Upper lobe of left lung (tissue), 6 donors: ENCODE data around the gene CFAP68. TPM values are rescaled to one million over a fixed set of nuclear protein-coding genes. Genes with fewer than 3 reads are reported as not detected.
A peak's percentile ranks its signal among the peaks of the same experiment; 100 is the strongest.
"Not testable (repeated sequence)": the region's sequence is repeated elsewhere in the genome, so short reads cannot be mapped to it uniquely, and the experiment has no call there.

Source experiments
- ATAC-seq, 2 donors: fragments of 200-7000 bp; cut with Tn5 transposase; one replicate each; pipeline ENCODE4 v1.9.1; 2022; ENCODE audit warnings: mild to moderate bottlenecking in 2 of 2, moderate library complexity in 2 of 2; ENCODE audit not compliant: low FRiP score in 2 of 2
- DNase-seq, 2 donors: peaks; one replicate each; pipeline ENCODE4 v3.0.0-alpha.2; 2019 to 2020
- H3K27ac ChIP-seq, 4 donors: fragments of 200-600 bp; sonication (generic); one replicate each; pipeline ENCODE4 v1.5.1; 2016 to 2019
- H3K27me3 ChIP-seq, 4 donors: fragments of 200-600 bp; sonication (generic); one replicate each; pipeline ENCODE4 v1.5.1; 2017 to 2019
- H3K36me3 ChIP-seq, 4 donors: fragments of 200-600 bp; sonication (generic); one replicate each; pipeline ENCODE4 v1.5.1; 2016 to 2019
- H3K4me1 ChIP-seq, 4 donors: fragments of 200-600 bp; sonication (generic); one replicate each; pipeline ENCODE4 v1.5.1; 2018 to 2019
- H3K4me3 ChIP-seq, 4 donors: fragments of 200-600 bp; sonication (generic); one replicate each; pipeline ENCODE4 v1.5.1; 2017 to 2019; ENCODE audit warnings: mild to moderate bottlenecking in 2 of 4, moderate library complexity in 1 of 4
- H3K9me3 ChIP-seq, 4 donors: fragments of 200-600 bp; sonication (generic); one replicate each; pipeline ENCODE4 v1.5.1; 2018 to 2019
- CTCF ChIP-seq, 6 experiments: fragments of 450-650 bp in 4 of 6; fragments of 200-600 bp in 2 of 6; sonication (generic) in 2 of 6; IDR thresholded peaks; one replicate each; pipeline ENCODE4 v1.5.1; 2016 to 2019; ENCODE audit warnings: antibody characterized with exemption in 6 of 6
- EP300 ChIP-seq, 4 donors: sonication (generic); formaldehyde crosslinking; IDR thresholded peaks; one replicate each; pipeline ENCODE4 v1.5.1; 2017; ENCODE audit warnings: antibody characterized with exemption in 4 of 4, control low read depth in 2 of 4
- POLR2A ChIP-seq, 4 donors: fragments of 450-650 bp; IDR thresholded peaks; one replicate each; pipeline ENCODE4 v1.5.1; 2016 to 2017; ENCODE audit warnings: antibody characterized with exemption in 4 of 4, mild to moderate bottlenecking in 2 of 4
- POLR2AphosphoS5 ChIP-seq, 2 donors: sonication (generic); formaldehyde crosslinking; IDR thresholded peaks; one replicate each; pipeline ENCODE4 v1.5.1; 2017; ENCODE audit warnings: antibody characterized with exemption in 2 of 2
- WGBS, 2 donors: methylation state at CpG; one replicate each; pipeline ENCODE4 v1.1.5; 2017 to 2018; 5-methylcytosine and 5-hydroxymethylcytosine counted together
- small RNA-seq, 4 donors: library from RNA; depleted of rRNA; stranded (forward); fragments of <200 nt; gene quantifications; one replicate each; pipeline ENCODE3, GENCODE V24; 2016
- total RNA-seq, 6 donors: library from RNA; depleted of rRNA in 4 of 6; stranded (reverse); fragments of >200 nt in 4 of 6; gene quantifications; one replicate each; pipeline versions ENCODE4 v1.1.0 to v1.2.1, GENCODE V29; 2016 to 2021
- donor health status: DM: no; HTN: no; CAD: no; lungs with moderate emphysema.
- donor health status: DM: no; HTN: yes; CAD: no; lungs with severe emphysema.

CFAP68 gene
- total RNA-seq, 6 donors from 2014 or later: 2.1 to 29.4 (median 19.5) TPM

- Histone ChIP-seq H3K9me3 (no peaks in the 10 kb centered on the region), H3K4me1 (peaks cover 9 to 28% (median 12%) of the 10 kb centered on the region in 4 donors), H3K27me3 (no peaks in the 10 kb centered on the region), H3K4me3 (no peak overlapping the region), H3K36me3 (no peaks in the 10 kb centered on the region), H3K27ac (no peak overlapping the region)
- DNase-seq (no peak), ATAC-seq (no peak)
- no peak for TF ChIP-seq CTCF (IDR thresholded peaks at IDR 0.05)
- no peak for TF ChIP-seq EP300 (IDR thresholded peaks at IDR 0.05)
- TF ChIP-seq POLR2A (IDR thresholded peaks at IDR 0.05): no peak
- no peak for TF ChIP-seq POLR2AphosphoS5 (IDR thresholded peaks at IDR 0.05)
- 63 to 70% methylated on average over 4 of the region's 4 CpGs for WGBS, 2 donors
These were observed 51.1 kb downstream of the CFAP68 start for GRCh38 chr11:111930472-111930871.

- 75 to 83% methylated on average over 2 of the region's 2 CpGs for WGBS, 2 donors
- TF ChIP-seq CTCF (IDR thresholded peaks at IDR 0.05): no peak
- TF ChIP-seq POLR2AphosphoS5 (IDR thresholded peaks at IDR 0.05): no peak
- TF ChIP-seq POLR2A (IDR thresholded peaks at IDR 0.05): no peak
- no peak for TF ChIP-seq EP300 (IDR thresholded peaks at IDR 0.05)
- DNase-seq: no peak
- Histone ChIP-seq H3K9me3 (no peaks in the 10 kb centered on the region), H3K4me1 (peaks cover 10 to 36% (median 17%) of the 10 kb centered on the region in 4 donors), H3K36me3 (no peaks in the 10 kb centered on the region), H3K4me3 (no peak overlapping the region), H3K27me3 (no peaks in the 10 kb centered on the region), H3K27ac (no peak overlapping the region)
- no peak for ATAC-seq
These were observed 53.2 kb downstream of the CFAP68 start for GRCh38 chr11:111932611-111932950.

- peaks cover 9 to 35% (median 22%) of the 10 kb centered on the region in 4 donors for H3K4me1 ChIP-seq
- ATAC-seq, H3K27me3 ChIP-seq, H3K36me3 ChIP-seq, H3K27ac ChIP-seq, H3K4me3 ChIP-seq, H3K9me3 ChIP-seq, DNase-seq: not testable (repeated sequence)
- whole genome bisulfite sequencing, 2 donors: 95 to 97% methylated on average over 14 of the region's 14 CpGs
These were observed 53.8 kb downstream of the CFAP68 start for GRCh38 chr11:111933176-111933575.

- 44 to 63% methylated on average over 1 of the region's 1 CpG for WGBS, 2 donors
These were observed 54.5 kb downstream of the CFAP68 start for GRCh38 chr11:111933872-111934271.

GRCh38 chr11:111934306-111934705, 55.0 kb downstream of the CFAP68 start:
- no peak overlapping the region for H3K4me3 ChIP-seq
- H3K9me3 ChIP-seq: no peaks in the 10 kb centered on the region
- DNase-seq (no peak), ATAC-seq (no peak)
- no peaks in the 10 kb centered on the region for H3K36me3 ChIP-seq
- no peaks in the 10 kb centered on the region for H3K27me3 ChIP-seq
- H3K4me1 ChIP-seq: peaks cover 12 to 35% (median 30%) of the 10 kb centered on the region in 4 donors
- WGBS, 2 donors: 76 to 100% methylated on average over 1 of the region's 1 CpG
- TF ChIP-seq POLR2A (IDR thresholded peaks at IDR 0.05) (no peak), POLR2AphosphoS5 (IDR thresholded peaks at IDR 0.05) (no peak), CTCF (IDR thresholded peaks at IDR 0.05) (no peak), EP300 (IDR thresholded peaks at IDR 0.05) (no peak)
- peak overlapping the region in 1 of 4 donors; percentile 6 for H3K27ac ChIP-seq

More at GRCh38 chr11:111933872-111934271, 54.5 kb downstream of the CFAP68 start:
- Histone ChIP-seq H3K4me1 (peaks cover 12 to 35% (median 29%) of the 10 kb centered on the region in 4 donors), H3K36me3 (no peaks in the 10 kb centered on the region), H3K4me3 (no peak overlapping the region), H3K9me3 (no peaks in the 10 kb centered on the region), H3K27ac (peak overlapping the region in 1 of 4 donors; percentile 6), H3K27me3 (no peaks in the 10 kb centered on the region)
- no peak for DNase-seq
- no peak for TF ChIP-seq CTCF (IDR thresholded peaks at IDR 0.05)
- no peak for TF ChIP-seq EP300 (IDR thresholded peaks at IDR 0.05)
- TF ChIP-seq POLR2A (IDR thresholded peaks at IDR 0.05): no peak
- no peak for TF ChIP-seq POLR2AphosphoS5 (IDR thresholded peaks at IDR 0.05)
- ATAC-seq: no peak

Small RNA genes within 50 kb of the gene (small RNA-seq; reads per million reads assigned to genes)
- gene C11orf52 (0 reads per million in 4 donors), gene GNG5P3 (0 reads per million in 4 donors), gene RNA5SP351 (0 reads per million in 4 donors), gene RPL37AP8 (0 to 1.1 (median 0) reads per million in 4 donors)

Other genes starting within 250 kb of the CFAP68 start
- 10 to 100 TPM; 11.3 to 31.8 (median 22.0) TPM for gene PPP2R1B, start 113.2 kb upstream of the CFAP68 start, total RNA-seq
- gene ALG9, start 8.0 kb upstream of the CFAP68 start, total RNA-seq: 10 to 100 TPM; 15.7 to 34.8 (median 20.9) TPM
- 1 to 10 TPM in 5 of 6 donors, under 1 TPM in 1; 0.44 to 5.2 (median 2.6) TPM for gene FDXACB1, start 376 bp upstream of the CFAP68 start, total RNA-seq
- gene CRYAB, start 32.2 kb downstream of the CFAP68 start, total RNA-seq: 10 to 100 TPM; 21.0 to 79.7 (median 30.2) TPM
- gene HSPB2, start 33.2 kb downstream of the CFAP68 start, total RNA-seq: 1 to 10 TPM in 3 of 6 donors, under 1 TPM in 1, not detected in 2; 0.61 to 6.5 (median 1.9) TPM
- 10 to 100 TPM in 4 of 6 donors, 1 to 10 TPM in 2; 7.1 to 26.7 (median 11.3) TPM for gene C11orf52, start 39.4 kb downstream of the CFAP68 start, total RNA-seq
- 10 to 100 TPM; 10.9 to 55.5 (median 15.7) TPM for gene DIXDC1, start 57.8 kb downstream of the CFAP68 start, total RNA-seq
- 10 to 100 TPM; 12.6 to 37.7 (median 27.2) TPM for gene DLAT, start 145.9 kb downstream of the CFAP68 start, total RNA-seq
- gene PIH1D2, start 194.5 kb downstream of the CFAP68 start, total RNA-seq: 10 to 100 TPM in 1 of 6 donors, 1 to 10 TPM in 5; 1.2 to 24.1 (median 4.0) TPM
- gene NKAPD1, start 194.8 kb downstream of the CFAP68 start, total RNA-seq: 10 to 100 TPM in 5 of 6 donors, 1 to 10 TPM in 1; 8.3 to 24.5 (median 14.9) TPM
- gene TIMM8B, start 207.2 kb downstream of the CFAP68 start, total RNA-seq: 10 to 100 TPM; 10.8 to 50.7 (median 31.3) TPM
- gene SDHD, start 207.3 kb downstream of the CFAP68 start, total RNA-seq: 100 to 1,000 TPM in 1 of 6 donors, 10 to 100 TPM in 5; 27.5 to 107 (median 78.8) TPM